AG10803 (cell line): Measurements from ENCODE around the gene ZBTB40.

Source experiments
- DNase-seq: peaks from one replicate; pipeline ENCODE4 v3.0.0; 2010; ENCODE audit warnings: low read depth
- H3K4me3 ChIP-seq: 2 replicates; pipeline ENCODE4 v1.5.1; 2011; ENCODE audit warnings: mild to moderate bottlenecking, low read length, control low read depth
- TF ChIP-seq, protein P1 (sequence below): conservative IDR thresholded peaks from 2 replicates; pipeline ENCODE4 v1.5.1; 2011; ENCODE audit warnings: mild to moderate bottlenecking, low read length, control low read depth, inconsistent platforms

Gene ZBTB40

DNA sequence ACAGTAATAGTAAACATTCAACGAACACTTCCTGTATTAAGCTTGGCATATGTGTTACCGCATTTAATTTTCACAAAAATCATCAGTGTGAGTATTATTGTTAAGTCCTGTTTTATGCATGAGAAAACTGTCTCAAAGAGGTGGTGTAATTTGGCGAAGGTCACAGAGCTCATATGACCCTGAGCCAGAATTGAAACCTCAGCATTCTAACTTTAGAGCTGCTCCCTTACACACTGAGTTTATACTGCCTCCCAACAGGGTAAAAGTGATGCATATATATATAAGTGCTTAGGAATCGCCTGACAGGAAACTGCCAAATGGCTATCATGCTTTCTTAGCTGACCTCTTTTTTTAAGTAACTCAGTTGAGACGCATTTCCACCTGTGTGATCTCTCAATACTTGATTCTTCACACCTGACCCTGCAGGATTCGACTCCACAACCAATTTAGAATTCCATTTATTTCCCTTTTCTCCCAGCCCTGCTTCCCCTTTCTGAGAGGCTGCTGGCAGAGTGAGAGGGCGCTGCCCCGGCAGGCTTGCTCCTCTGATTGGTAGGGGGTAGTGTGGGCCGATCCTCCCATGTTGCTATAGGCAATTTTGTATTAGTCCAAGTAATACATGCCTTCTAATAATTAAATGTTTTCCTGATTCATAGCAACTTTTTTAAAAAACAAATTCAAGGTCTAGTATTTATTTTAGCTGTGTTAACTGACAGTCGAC lies 40.5 kb downstream of the ZBTB40 start:
- H3K4me3 ChIP-seq: no peak overlapping the region
- no peak for DNase-seq
- TF ChIP-seq, protein P1, sequence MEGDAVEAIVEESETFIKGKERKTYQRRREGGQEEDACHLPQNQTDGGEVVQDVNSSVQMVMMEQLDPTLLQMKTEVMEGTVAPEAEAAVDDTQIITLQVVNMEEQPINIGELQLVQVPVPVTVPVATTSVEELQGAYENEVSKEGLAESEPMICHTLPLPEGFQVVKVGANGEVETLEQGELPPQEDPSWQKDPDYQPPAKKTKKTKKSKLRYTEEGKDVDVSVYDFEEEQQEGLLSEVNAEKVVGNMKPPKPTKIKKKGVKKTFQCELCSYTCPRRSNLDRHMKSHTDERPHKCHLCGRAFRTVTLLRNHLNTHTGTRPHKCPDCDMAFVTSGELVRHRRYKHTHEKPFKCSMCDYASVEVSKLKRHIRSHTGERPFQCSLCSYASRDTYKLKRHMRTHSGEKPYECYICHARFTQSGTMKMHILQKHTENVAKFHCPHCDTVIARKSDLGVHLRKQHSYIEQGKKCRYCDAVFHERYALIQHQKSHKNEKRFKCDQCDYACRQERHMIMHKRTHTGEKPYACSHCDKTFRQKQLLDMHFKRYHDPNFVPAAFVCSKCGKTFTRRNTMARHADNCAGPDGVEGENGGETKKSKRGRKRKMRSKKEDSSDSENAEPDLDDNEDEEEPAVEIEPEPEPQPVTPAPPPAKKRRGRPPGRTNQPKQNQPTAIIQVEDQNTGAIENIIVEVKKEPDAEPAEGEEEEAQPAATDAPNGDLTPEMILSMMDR: no peak

DNA sequence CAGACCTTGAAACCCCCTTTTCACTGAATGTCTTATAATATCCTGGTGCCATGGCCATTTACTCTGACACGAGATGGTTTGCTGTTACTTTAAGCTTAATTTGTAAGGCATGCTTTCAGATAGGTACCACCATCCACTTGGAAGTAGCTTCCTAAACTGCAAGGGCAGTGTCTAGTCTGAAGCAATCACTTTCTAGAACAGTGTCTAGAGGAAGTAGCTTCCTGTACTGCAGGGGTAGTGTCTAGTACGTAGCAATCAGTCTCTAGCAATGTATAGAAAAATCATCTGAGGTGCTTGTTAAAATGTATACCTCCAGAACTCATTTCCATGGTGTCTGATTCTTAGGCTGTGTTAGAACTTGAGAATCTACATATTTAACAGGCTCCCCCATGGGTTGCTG lies 42.5 kb downstream of the ZBTB40 start:
- TF ChIP-seq, protein P1: no peak
- no peak for DNase-seq
- H3K4me3 ChIP-seq: no peak overlapping the region

DNA sequence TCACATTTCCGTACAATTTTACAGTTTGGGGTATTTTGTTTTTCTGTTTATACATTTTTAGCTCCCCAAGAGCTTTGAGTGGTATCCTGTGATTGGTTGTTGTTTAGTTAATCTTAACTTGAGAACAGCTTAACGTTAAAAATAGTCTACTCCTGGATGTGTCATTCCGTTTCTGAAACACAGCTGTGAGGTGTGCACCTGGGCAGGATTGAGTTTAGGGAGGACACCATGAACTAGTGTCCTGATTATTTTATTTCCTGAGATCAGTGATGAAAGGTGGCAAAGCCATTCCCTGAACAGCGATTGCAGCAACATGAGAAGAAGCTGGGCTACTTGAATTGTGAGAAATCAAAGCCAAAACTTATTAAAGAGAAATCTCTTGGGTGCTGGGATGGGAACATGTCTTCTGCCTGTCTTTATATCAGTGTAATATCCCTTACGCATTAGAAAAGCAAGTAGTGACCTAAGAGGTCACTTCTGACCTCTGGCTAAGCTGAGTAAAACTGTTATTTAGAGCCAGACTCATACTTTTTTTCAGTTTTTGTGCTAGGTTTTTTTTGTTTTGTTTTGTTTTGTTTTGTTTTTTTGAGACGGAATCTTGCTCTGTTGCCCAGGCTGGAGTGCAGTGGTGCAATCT lies 43.4 kb downstream of the ZBTB40 start:
- DNase-seq: no peak
- TF ChIP-seq, protein P1: no peak
- H3K4me3 ChIP-seq: no peak overlapping the region

DNA sequence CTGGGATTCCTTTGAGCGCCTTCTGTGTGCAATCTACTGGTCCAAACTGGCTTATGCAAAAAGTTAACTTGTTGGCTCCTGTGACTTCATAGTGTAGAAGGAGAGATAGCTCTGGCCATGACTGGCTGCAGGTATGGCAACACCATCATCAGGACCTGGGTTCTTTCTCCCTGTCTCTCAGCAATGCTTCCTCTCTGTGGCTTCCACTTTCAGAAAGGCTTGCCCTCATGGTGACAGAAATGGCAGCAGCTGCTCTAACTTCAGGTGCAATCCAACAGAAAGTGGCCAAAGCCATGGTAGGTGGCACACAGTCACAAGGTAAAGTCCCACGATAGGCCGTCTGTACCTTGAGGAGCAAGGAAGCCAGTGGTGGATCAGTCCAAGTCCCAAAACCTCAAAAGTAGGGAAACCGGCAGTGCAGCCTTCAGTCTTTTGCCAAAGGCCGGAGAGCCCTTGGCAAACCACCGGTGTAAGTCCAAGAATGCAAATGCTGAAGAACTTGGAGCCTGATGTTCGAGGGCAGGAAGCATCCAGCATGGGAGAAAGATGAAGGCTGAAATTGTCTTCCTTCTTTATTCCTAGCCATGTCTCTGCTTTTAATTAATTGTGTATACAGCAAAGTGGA lies 45.0 kb downstream of the ZBTB40 start:
- no peak overlapping the region for H3K4me3 ChIP-seq
- TF ChIP-seq, protein P1: no peak
- DNase-seq: no peak

DNA sequence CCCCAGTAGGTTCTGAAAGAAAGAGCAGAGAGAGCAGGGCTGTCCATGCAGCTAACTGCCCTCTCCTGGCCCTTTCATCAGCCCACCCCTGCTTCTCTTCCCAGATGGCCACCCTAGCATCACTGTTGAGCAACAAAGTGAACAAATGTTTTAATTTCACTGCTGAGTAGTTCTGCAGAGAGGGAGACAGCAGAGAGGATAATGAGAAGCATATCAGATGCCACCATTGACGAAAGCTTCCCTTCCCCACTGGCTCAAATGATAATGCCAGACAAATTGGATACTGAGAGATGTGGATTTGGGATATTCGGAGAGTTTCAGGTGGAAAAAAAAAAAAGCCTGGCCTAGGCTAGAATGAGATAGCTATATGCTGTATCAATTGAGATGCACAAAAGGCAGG lies 46.8 kb downstream of the ZBTB40 start:
- no peak overlapping the region for H3K4me3 ChIP-seq
- no peak for DNase-seq
- TF ChIP-seq, protein P1: no peak

DNA sequence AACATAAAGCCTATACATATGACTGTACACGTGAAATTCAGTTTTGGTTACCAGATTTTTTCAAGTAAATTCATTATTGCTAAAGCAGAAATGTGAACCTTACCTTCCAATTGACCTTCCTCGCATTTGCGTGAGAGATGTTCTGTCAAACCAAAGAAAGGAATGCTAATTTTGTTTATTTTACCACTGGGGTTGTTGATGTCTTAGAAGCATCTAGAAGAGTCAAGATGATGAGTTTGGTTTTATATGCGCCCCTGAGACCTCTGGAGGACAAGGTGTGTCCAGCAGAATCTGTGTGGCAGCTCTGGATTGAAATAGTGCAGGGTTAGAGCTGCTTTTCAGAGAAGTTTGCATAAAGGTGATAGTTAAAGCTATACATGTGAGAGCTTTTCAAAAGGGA lies 48.4 kb downstream of the ZBTB40 start:
- no peak for DNase-seq
- TF ChIP-seq, protein P1: no peak

DNA sequence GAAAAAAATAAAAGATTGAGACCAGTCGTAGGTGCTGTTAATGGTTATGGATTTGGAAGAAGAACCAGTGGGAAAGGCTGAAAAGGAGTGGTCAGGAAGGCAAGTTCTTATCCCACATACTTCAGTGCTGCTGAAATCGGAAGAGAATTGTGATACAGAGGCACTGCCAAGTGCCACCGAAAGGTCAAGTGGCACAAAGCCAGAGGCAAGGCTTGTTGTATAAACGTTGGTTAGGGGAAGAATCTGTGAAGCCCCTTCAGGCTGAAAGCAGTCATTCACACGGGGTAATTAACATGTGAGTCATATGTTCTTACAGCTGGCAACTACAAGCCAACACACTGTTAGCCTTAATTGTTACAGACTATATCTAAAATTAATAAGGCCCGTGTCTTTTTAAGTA lies 48.8 kb downstream of the ZBTB40 start:
- DNase-seq: peak; percentile 59
- H3K4me3 ChIP-seq: no peak overlapping the region
- TF ChIP-seq, protein P1: no peak

More for the DNA sequence above, 48.4 kb downstream of the ZBTB40 start:
- no peak overlapping the region for H3K4me3 ChIP-seq
